COR-L47 (cell line): ENCODE data around the gene RPS15.

ENCODE experiments used
- DNase-seq: peaks from one replicate; lab custom pipeline; 2025; lab: John Stamatoyannopoulos, UW

RPS15 gene

DNA sequence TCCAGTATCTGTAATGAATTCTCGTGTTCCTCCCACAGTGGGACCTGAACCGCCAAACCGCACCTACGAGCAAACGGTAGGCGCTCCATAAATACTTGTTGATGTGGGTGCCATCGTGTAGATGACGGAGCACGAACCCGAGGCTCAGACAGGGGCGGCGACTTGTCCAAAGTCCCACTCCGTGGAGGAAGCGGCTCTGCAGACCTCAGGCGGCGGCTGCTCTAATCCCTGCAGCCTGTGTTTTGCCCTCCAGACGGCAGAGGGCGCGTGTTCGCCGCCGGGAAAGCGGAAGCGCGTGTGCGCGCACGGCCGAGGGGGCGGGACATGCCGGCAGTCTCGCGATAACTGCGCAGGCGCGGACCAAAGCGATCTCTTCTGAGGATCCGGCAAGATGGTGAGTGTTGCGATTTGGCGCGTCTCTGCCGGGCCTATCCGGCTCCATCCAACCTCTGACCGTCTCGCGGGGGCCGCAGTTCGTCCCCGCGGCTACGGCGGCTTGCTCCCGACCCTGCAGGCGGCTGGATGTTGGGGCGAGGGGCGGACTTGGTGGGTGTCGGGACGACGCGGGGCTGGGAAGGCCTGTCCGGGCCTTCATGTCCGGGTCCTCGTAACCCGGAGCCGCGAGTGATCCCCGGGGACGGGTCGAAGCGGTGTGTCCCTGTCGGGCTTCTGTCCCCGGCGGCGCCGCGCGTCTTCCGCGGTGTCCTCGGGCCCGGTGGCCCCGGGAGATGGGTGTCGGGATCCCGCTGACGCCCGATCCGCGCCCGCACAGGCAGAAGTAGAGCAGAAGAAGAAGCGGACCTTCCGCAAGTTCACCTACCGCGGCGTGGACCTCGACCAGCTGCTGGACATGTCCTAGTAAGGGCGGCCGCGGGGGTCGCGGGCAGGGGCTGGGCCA lies at the start of gene RPS15:
RPS15 (plus strand) TSS at position 362 of the 898 bp plus-strand sequence; CDS start at position 392, 30 bp downstream.
- peak; percentile 94 for DNase-seq

DNA sequence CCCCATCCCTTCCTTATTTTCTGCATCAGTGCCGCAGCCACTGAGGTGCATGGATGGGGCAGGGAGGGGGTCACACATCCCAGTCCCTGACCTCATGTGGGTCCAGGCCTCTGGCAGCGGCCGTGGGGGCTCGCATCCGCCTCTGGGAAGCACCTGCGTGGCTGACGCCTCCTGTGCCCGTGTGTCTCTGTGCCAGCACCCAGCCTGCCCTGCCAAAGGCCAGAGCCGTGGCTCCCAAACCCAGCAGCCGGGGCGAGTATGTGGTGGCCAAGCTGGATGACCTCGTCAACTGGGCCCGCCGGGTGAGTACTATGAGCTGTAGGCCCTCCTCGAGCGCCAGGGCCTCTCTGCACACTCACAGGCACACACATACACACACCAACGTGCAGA lies 49.6 kb upstream of the RPS15 start:
- DNase-seq, result no peak

DNA sequence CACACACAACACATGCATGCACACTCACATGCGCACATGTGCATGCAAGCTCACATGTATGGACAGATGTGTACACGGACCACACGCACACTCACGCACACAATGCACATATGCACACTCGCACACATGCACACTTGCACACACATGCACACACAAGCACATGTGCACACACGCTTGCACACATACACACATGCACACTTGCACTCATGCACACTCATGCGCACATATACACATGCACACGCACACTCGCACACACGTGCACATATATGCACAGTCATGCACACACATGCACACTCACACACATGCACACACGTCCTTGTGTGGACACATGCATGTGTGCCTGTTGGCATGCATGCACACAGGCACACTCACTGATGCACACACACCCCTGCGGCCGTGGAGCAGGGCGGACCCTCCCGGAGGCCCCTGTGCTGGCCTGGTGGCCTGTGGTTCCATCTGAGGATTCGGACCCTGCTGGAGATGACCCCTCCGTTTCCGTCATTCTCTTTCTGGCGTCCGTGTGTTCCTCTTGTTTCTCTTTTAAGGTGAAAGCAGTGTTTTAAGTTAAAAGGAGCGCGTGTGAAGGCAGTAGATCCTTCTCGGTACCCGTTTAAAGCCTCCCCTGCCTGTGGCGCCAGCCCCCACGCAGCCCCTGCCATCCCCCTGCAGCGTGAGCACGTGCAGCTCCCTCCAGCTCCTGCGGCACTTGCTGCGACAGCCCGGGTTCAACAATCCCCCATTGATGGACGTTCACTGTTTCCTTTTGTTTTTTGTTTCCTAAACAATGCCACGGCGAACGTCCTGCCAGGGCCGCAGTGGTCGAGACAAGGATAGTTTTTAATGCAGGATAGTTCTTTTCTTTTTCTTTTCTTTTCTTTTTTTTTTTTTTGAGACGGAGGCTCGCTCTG lies 48.9 kb upstream of the RPS15 start:
- DNase-seq, result no peak

DNA sequence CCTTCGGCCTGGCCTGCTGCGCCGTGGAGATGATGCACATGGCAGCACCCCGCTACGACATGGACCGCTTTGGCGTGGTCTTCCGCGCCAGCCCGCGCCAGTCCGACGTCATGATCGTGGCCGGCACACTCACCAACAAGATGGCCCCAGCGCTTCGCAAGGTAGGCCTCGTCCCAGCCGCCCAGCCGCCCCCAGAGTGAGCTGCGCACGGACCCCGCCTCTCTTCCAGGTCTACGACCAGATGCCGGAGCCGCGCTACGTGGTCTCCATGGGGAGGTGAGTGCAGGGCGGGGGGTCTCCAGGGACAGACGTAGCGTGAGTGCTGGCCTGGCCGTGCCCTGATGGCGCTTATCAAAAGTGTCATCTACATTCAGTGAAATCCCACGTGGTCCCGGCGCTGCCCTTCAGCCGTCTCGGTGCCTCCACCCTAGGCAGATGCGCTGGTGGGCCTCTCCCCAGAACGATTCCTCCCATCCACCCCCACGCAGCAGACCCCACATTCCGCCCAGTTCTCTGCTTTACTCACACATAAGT lies 47.2 kb upstream of the RPS15 start:
- DNase-seq, result no peak

DNA sequence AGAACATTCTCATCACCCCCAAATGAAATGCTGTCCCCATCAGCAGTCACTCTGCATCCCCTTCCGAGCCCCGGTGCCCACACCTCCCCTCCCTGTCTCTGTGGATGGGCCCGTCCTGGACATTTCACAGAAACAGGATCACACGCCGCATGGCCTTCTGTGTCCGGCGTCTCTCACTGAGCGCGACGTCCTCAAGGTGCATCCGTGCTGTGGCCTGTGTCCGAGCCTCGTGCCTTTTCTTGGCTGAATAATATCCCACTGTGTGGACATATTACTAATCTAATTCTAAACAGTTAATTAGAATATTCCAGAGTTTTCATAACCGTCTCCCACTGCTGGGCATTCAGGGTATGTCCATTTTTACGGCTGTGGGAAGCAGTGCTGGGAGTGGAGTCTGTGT lies 45.8 kb upstream of the RPS15 start:
- DNase-seq, result no peak

DNA sequence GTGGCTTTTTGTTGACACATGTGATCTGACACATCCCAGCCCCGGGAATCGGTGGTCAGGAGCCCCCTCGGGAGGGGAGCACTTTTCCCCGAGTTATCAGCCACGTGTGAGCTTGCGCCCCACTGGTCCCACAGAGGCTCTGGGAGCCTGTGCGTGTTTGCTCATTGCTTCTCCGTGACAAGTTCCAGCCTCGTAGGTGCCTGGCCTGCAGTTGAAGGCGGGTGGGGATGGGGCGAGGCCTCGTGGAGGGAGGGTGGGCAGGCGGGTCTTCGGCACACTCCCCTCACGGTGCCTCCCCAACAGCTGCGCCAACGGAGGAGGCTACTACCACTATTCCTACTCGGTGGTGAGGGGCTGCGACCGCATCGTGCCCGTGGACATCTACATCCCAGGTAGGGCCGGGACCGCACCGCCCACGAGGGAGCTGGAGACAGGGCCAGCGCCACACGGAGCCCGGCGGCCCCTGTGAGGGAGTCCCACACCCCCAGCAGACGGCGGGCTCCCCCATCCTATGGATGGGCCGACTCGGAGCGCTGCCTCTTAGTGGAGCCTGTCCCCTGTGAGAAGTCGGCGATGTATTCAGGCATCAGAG lies 45.2 kb upstream of the RPS15 start:
- no peak for DNase-seq

DNA sequence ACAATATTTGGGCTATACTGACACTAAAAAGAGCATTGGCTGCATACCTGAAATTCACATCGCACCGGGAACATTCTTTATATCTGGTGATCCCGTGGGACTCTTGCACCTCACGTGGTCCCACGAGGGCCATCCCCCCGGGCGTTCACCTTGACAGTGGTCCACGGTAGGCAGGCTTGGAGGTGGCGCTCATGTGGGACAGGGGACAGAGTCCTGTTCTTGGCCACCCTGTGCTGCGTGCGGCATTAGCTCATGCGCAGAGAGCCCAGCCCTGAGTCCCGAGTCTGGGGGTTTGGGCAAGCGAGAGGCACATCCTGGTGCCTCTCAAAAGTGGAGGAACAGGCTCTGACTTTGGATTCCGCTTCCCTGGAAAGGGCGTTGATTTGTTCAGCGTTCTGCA lies 44.4 kb upstream of the RPS15 start:
- DNase-seq, result no peak

DNA sequence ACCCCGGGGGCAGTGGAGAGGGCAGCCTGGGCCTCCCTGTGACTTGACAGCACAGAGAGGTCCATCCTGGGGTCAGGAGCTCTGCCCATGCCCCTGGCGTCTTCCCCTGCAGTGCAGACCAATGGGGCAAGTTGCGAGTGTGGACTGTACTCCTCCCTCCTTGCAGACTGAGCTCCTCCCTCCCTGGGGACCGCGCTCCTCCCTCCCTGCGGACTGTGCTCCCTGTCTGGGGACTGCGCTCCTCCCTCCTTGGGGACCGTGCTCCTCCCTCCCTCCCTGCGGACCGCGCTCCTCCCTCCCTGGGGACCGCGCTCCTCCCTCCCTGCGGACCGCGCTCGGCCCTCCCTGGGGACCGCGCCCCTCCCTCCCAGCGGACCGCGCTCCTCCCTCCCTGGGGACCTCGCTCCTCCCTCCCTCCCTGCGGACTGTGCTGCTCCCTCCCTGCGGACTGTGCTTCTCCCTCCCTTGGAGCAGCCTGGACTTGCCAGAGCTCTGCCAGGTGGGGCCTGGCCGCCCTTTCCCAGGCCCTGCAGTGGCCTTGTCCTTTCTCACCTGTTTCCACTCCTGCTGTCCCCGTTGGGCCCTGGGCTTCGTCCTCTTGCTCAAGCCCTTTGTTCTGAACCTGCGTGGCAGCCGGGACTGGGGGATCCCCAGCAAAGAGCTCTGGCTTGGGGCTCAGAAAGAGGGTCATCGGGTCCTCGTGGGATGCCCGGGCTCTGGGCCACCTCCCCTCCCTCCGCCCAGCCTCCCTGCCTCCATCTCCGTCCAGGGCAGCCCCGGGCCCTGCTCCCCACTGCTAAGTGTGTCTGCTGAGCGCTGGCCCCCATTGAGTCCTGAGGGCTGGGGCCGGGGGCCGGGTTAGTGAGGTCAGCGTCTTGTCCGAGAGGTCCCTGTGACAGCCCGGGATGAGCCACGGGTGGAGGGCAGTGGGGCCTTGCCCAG lies 43.7 kb upstream of the RPS15 start:
- DNase-seq, result no peak

DNA sequence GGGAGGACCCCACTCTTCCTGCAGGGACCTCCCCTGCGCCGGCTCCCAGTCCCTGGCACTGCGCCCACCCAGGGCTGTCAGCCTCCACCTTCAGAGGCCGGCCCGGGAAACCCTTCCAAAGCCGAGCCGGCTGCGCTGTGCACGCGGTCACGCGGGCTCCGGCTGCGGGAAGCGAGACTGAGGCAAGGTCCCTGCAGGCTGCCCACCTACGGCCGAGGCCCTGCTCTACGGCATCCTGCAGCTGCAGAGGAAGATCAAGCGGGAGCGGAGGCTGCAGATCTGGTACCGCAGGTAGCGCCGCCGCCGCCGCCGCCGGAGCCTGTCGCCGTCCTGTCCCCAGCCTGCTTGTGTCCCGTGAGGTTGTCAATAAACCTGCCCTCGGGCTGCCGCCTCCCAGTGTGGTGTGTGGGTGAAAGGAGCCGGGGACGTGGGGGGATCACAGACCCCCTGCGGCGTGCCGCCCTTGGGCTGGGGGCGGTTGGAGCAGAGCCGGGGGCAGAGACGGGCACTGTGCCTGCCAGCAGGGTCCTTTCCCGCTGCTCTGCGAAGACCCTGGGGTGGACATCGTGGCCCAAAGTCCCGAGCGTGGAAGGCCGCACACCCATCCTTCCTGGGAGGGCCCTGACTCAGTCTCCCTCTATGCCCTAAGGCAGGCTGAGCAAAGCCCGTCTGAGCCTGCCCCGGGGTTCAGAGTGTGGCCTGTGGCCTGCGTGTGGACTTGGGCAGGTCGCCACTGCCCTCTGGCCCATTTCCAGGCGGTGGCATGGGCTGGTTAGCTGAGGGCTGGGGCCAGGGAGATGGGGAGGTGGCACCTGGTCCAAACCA lies 42.8 kb upstream of the RPS15 start:
- no peak for DNase-seq

DNA sequence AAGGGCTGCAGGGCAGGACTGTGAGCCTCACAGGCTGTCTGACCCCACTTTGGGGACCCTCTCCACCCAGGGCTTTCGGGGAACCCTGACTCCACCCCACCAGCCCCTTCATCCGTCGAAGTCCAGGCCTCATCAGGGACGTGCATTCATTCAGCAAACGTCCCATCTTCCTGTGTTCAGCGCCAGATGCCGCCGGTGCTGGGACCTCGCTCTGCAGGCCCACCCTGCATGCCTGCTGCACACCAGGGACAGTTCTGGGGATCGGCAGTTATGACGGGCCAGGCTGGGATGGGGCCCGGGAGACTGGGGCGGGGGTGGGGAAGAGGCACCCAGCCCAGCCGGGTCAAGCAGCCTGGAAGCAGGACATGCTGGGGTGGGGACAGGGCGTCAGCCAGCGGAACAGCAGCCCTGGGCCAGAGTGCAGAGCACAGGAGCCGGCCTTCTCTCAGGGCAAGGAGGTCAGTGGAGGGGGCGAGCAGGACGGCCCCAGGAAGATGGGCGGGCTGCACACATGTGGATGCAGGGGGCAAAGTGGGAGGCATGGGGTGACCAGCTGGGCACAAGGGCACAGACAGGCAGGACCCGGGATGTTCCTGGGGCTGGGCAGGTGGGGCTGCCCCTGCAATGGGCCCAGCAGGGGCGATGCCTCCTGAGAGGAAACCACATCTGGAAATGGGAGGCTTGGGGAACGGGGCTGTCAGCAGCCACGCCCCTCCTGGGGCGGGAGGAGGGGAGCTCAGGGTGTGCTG lies 42.0 kb upstream of the RPS15 start:
- no peak for DNase-seq

DNA sequence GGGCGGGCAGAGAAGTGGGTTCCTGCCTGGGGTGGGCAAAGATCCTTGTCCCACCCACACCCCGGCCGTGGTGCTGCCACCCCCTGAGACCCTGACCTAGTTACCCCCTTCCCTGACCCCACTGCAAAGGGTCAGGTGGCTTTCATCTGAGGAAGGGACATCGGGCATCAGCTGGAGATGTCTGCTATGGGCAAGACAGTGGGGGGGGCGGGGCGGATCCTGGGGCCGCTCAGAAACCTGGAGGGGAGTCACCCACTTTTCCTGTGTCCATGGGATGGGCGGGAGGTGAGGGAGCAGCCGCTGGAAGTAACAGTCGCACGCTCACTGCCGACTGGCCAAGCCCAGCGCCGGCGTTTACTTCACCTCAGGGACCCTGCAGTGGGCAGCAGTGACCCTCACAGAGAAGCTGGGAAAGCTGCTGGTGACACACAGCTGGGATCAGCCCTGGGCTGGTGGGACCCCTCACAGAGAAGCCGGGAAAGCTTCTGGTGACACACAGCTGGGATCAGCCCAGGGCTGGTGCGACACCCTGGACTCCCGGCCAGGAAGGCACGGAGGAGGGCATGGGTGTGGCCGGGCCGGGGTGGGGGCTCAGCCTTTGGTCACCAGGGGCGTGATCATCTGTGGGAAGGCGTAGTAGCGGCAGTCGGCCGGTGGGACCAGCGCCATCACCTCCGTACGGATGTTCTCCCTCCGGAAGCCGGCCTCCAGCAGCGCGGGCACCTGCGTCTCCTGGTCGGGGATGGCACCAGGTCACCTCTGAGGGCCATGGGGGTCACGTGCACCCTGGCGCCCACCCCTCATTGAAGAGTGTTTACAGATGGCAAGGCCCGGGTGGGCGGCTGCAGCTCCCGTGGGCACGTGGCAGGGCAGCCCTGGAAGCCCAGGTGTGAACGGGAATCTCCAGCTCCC lies 41.2 kb upstream of the RPS15 start:
- no peak for DNase-seq

DNA sequence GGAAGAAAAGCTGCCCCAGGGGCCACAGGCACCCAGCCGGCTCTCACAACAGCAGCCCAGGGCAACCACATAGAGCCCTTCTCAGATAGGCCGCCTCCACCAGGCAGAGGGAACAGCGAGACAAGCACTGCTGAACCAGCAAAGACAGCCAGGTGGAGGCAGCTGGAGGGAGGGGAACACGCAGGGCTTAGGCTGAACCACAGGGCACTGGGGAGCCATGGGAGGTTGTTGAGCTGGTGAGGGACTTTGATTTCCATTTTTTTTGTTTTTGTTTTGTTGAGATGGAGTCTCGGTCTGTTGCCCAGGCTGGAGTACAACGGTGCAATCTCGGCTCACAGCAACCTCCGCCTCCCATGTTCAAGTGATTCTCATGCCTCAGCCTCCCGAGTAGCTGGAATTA lies 40.4 kb upstream of the RPS15 start:
- DNase-seq, result no peak

DNA sequence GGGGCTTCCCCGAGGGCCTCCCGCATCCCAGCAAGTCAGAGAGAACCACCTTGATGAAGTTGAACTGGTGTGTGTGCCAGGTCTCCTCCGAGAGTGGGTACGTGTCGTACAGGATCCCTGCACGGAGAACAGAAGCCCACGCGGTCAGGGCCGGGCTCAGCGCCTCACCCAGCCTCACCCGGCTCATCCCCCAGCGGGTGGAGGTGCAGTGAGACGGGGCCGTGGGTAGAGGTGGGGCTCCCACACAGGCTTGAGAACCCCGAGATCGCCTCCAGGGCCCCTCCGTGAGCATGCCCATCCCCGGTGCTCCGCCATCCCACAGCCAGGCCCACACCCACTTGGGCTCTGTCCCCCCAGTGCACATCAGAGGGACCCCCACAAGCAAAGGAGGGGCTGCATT lies 39.1 kb upstream of the RPS15 start:
- DNase-seq, result no peak

DNA sequence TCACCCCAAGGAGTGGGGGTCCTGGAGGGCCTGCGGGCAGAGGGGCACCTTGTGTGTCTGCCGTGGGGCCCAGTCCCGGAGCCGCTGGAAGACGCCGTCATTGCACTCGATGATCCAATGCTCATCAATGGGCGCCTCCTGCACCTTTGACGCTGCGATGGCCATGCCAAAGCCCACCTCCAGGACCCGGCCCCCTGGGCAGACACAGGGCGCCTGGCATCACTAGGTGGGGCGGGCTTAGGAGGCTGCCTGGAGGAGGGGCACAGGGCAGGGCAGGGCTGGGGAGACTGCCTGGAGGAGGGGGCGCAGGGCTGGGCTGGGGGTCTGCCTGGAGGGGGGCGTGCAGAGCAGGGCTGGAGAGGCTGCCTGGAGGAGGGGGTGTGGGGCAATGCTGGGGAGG lies 38.5 kb upstream of the RPS15 start:
- no peak for DNase-seq

DNA sequence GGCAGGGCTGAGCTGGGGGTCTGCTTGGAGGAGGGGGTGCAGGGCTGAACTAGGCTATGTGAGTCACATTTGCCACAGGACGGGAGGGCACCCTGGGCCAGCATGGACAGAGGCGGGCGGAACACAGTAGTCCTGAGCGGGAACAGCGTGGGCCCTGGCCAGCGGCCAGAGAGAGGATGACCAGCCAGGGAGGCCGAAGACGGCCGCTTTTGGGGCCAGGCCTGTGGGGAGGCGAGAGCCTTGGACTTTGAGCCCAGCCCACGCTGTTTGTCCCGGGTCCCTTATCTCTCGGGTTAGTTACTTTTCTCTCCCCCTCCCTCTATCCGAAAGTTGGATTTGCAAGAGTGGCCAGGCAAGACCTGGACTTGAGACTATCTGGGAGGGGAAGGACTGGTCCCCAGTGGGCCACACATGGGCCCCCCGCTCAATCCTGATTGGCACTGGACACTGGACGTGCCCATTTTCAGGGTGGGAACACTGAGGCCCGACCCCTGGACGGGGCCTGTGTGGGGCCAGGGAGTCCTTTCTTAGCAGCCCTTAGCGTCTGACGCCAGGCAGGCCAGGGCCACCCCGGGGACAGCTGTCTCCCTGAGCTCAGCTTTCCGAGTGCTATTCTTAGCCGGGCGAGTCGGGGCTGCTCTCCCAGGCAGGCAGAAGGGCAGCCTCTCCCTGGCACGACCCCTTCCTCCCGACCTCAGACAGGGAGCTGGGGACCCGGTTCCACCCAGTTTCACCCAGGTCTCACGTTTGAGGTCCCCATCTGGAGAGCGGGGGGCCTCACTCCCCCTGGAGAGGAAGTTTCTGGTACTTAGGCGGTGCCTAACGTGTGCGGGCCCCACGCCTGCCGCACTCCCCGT lies 37.7 kb upstream of the RPS15 start:
- no peak for DNase-seq

DNA sequence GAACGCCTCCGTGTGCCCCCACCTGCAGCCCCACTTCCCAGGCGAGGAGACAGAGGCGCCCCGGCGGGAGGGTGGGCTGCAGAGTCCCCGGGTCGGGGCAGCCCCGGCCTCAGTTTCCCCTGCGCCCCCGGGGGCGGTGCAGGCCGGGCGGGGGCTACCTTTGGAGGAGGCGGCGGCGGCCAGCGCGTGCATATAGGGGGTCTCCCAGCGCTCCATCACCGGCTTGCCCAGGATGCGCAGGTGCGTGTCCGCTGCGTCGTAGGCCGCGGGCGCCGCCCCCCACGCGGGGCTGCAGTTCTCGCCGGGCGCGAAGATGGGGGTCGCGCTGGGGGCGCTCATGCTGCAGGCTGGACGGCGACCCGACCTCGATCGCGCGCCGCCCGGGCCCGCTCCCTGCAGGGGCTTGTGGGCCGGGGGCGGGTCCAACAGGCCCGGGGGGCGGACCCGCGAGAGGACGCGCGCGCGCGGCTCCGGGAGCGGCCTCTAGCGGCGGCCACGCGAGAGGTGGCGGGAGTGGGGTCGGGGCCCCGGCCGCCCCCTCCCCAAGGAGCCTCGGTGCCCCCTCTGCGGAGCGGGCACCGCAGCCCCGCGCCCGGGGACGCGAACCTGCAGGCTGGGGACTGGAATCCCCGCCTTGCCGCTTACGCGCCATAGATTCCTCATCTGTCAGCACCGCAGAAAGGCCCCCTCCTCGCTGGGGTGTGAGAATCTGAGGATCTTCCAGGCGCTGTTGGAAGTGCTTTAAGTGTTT lies 36.9 kb upstream of the RPS15 start, which contains the start of gene GAMT:
GAMT (minus strand) TSS at position 405 of the 751 bp plus-strand sequence; CDS start at position 339, 66 bp downstream.
- DNase-seq, result peak; percentile 46

DNA sequence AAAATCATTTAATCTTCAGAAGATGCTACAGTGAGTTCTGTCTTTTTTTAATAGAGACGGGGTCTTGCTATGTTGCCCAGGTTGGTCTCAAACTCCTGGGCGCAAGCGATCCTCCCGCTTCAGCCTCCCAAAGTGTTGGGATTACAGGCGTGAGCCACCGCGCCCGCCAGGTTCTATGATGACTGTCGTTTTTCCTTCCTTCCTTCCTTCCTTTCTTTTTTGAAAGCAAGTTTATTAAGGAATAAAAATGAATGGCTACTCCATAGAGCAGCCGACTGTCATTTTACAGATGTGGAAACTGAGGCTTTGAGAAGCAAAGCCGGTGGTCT lies 36.3 kb upstream of the RPS15 start:
- DNase-seq, result no peak
